ENCODE measurements around the gene SCD5.

- no peak for TF ChIP-seq CTCF (IDR thresholded peaks at IDR 0.05)
- TF ChIP-seq POLR2A (IDR thresholded peaks at IDR 0.05): no peak
Measured at GRCh38 chr4:82758701-82759685, 39.6 kb downstream of the SCD5 start.

Measured in Peyer's patch (tissue), 4 donors.